ENCODE results near the gene PHRF1. TPM values are rescaled to one million over a fixed set of nuclear protein-coding genes. Genes with fewer than 3 reads are reported as not detected.
A peak's percentile ranks its signal among the peaks of the same experiment; 100 is the strongest.

Gene PHRF1
- total RNA-seq, 2 experiments from 2014 or later = 55.4 to 58.9 TPM

DNA sequence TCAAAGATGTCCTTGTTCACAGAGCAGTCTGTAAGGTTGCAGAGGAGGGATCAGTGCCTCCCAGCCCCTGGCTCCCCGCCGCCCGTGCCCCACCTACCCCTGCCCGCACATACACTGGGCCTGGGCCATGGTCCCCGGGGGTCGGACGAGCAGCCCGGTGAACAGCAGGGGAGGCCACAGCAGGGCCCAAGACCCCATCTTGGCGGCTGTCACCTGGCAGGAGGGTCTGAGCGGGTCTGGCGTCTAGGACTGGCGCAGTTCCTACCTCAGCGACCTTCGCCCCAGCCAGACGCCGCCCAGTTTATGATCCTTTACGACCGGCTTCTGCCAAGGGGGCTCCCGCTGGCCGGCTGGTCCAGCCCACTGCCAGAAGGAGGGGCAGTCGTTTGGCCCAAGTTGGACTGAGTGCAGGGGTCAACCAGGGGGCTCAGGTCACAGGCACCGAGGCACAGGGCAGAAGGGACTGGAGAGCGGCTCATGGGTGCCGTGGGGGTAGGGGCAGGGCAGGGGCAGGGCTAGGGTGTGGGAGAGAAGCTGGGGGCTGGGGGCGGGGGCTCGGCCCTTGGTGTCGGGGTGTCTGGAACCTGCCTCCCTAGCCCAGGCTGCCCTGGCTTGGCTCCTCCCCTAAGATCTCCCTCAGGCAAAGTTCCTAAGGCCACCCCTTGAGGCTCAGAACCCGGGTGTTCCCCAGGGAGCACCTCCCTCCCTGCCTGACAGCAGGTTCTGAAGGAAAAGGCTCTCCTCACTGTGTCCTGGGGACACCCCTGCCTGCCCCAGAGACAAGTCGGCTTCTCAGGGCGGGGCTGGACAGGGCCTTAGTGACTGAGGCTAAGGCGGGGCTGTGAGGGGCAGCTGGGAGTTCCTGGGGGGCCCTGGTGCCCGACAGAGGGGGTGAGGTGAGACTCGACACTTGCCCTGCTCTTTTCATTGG, 48.7 kb downstream of the PHRF1 start, which contains the start of gene CDHR5:
Gene CDHR5 (minus strand): TSS at position 251 of the 931 bp plus-strand sequence. CDS start 53 bp downstream, at position 198.
- no peak within 1 kb of the TSS for H3K27ac Mint-ChIP-seq
- H3K36me3 Mint-ChIP-seq = peaks cover 2% of the 10 kb centered on the region
- DNase-seq (peak; percentile 36), ATAC-seq (ENCODE audit: low read depth) (no peak)
- POLR2A ChIA-PET = interaction anchor here (1.0 kb wide), 1 partner anchor 9 kb away, joined by 4 read pairs; the partner anchor contains the start of gene IRF7
- no peak within 1 kb of the TSS for H3K4me3 Mint-ChIP-seq
- H3K27me3 Mint-ChIP-seq = peaks cover 12% of the 10 kb centered on the region
- no peaks in the 10 kb centered on the region for H3K9me3 Mint-ChIP-seq
- peaks cover 15% of the 10 kb centered on the region for H3K4me1 Mint-ChIP-seq

DNA sequence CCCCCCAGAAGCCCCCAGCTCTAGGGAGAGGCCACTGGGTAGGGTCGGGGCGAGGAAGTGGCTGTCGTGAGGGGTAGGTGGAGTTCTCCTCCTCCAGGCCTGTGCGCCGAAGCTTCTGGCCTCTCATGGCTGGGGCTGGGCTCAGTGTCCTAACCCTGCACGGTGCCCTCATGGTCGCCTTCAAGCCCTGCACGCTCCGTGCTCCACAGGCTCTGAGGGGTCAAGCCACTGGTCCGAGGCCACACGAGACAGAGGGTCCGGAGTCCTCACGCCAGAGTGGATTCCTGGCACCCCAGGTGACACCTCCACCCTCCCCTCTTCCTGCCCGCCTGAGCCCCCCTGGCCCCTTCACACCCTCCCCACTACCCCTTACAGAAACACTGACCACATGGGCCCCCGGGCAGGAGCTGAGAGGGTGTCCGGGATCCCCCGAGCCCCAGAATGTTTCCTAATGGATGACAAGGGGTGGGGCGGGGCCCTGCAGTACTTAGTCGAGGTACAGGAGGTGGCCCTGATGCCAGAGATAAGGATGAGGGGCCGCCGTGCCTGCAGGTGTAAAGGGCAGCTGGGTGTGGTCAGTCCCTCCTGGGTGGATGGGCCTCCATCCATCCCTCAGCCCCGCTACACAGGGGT, 49.5 kb downstream of the PHRF1 start:
- ATAC-seq (ENCODE audit: low read depth) (no peak), DNase-seq (peak; percentile 31)
- H3K4me3 Mint-ChIP-seq = no peak overlapping the region
- peaks cover 12% of the 10 kb centered on the region for H3K27me3 Mint-ChIP-seq
- no peaks in the 10 kb centered on the region for H3K9me3 Mint-ChIP-seq
- peaks cover 2% of the 10 kb centered on the region for H3K36me3 Mint-ChIP-seq
- H3K27ac Mint-ChIP-seq = no peak overlapping the region
- POLR2A ChIA-PET = interaction anchor here (1.0 kb wide), 1 partner anchor 10 kb away, joined by 4 read pairs; the partner anchor contains the start of gene IRF7
- H3K4me1 Mint-ChIP-seq = peaks cover 15% of the 10 kb centered on the region

DNA sequence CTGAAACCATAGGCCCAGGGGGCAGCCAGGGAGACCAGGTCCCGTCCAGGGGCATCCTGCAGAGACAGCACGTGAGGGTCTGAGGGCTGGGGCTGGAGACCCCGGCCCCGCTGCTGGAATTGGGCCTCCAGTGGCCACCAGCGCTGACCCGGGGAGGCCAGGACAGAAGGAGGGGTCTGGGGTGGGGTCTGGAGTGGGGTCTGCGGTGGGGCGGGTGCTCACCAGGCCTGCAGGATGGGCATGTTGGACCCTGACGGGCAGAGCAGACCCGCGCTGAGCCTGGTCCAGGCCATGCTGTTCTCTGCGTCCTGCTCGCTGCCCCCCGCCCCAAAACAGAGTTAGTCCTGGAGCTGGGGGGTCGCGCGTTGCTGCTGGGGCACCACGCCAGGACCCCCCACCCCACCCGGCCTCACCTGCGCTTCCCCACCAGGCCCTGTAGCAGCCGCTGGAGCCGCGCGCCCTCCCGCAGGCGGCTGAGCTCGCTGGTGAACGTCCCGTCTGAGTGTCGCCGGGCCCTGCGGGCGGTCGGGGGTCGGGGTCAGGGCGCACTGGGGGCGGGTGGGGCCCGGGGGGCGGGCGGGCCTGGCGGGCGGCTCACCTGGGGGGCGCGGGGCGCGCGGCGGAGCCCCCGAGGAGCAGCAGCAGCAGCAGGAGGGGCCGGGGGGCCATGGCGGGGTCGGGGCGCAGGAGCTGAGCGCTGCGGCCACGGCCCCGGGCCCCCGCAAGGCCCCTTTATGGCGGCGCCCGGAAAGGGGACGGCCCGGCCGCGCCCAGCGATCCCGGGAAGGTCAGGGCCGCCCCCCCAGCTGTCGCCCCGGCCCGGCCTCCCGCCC, 50.4 kb downstream of the PHRF1 start, which contains the start of gene SCT:
Gene SCT (minus strand): TSS at position 707 of the 833 bp plus-strand sequence. CDS start 38 bp downstream, at position 669.
- Mint-ChIP-seq H3K27me3 (peaks cover 12% of the 10 kb centered on the region), H3K9me3 (no peaks in the 10 kb centered on the region), H3K36me3 (peaks cover 2% of the 10 kb centered on the region), H3K4me3 (peak within 1 kb of the TSS; percentile 35), H3K4me1 (peaks cover 15% of the 10 kb centered on the region), H3K27ac (no peak within 1 kb of the TSS)
- no peak for ATAC-seq (ENCODE audit: low read depth)
- DNase-seq = peak; percentile 38
- POLR2A ChIA-PET = interaction anchor here (0.8 to 1.0 kb wide), 2 partner anchors 11 to 100 kb away, joined by 3 to 4 read pairs; partner anchors contain the start of gene IRF7

DNA sequence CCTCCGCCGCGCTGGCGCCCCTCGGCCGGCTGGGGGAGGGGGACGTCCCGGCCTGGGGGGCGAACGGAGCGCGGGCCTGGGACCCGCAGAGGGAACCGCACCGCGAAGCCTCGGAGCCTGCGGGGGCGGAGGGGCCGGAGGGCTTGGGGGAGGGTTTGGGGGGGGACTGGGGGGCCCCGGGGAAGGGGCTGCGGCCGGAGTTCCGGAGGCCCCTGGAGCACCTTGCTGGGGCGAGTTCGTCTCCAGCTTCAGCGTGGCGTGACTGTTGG, 51.0 kb downstream of the PHRF1 start:
- ATAC-seq (ENCODE audit: low read depth) (no peak), DNase-seq (no peak)
- POLR2A ChIA-PET = interaction anchor here (0.8 kb wide), 1 partner anchor 99 kb away, joined by 3 read pairs; no protein-coding TSS in a partner anchor
- Mint-ChIP-seq H3K27me3 (peaks cover 12% of the 10 kb centered on the region), H3K4me1 (peaks cover 15% of the 10 kb centered on the region), H3K4me3 (no peak overlapping the region), H3K9me3 (no peaks in the 10 kb centered on the region), H3K27ac (no peak overlapping the region), H3K36me3 (peaks cover 2% of the 10 kb centered on the region)

DNA sequence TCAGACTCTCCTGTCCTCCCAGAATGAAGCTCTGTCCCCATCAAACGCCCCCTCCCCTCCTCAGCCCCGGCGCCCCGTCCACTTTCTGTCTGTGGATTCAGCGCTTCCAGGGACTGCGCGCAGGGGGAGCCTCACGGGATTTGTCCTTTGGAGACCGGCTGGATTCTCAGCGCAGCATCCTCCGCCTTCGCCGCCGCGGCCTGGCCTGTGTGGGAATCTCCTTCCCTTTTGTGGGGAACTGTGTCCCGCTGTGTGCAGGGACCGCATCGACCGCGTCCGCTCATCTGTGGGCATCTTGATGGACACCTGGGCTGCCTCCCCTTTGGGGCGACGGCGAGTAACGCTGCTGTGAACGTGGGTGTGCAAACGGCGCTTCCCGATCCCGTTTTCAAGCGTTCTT, 51.8 kb downstream of the PHRF1 start:
- POLR2A ChIA-PET = no interaction called here
- peaks cover 15% of the 10 kb centered on the region for H3K4me1 Mint-ChIP-seq
- DNase-seq = peak; percentile 35
- peaks cover 12% of the 10 kb centered on the region for H3K27me3 Mint-ChIP-seq
- H3K4me3 Mint-ChIP-seq = peak overlapping the region; percentile 57
- H3K36me3 Mint-ChIP-seq = peaks cover 2% of the 10 kb centered on the region
- H3K27ac Mint-ChIP-seq = no peak overlapping the region
- no peaks in the 10 kb centered on the region for H3K9me3 Mint-ChIP-seq
- ATAC-seq (ENCODE audit: low read depth) = no peak

DNA sequence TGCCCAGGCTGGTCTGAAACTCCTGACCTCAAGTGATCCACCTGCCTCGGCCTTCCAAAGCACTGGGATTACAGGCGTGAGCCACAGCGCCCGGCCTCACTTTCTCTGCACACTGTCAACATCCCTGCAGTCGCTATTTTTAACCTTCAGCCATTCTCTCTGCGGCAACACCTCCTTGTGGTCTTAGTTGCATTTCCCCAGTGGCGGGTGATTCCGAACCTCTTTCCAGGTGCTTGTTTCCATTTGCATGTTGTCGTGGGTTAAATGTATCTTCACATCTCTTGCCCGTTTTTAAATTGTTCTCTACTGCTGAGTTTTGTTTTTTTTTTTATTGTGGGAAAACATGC, 52.9 kb downstream of the PHRF1 start:
- Mint-ChIP-seq H3K27me3 (peaks cover 12% of the 10 kb centered on the region), H3K36me3 (peaks cover 2% of the 10 kb centered on the region), H3K27ac (peak overlapping the region; percentile 57), H3K4me3 (peak overlapping the region; percentile 57), H3K9me3 (no peaks in the 10 kb centered on the region), H3K4me1 (peaks cover 15% of the 10 kb centered on the region)
- peak; percentile 37 for DNase-seq
- POLR2A ChIA-PET = interaction anchor here (0.7 kb wide), 2 partner anchors 12 to 62 kb away, joined by 3 to 4 read pairs; no protein-coding TSS in a partner anchor
- ATAC-seq (ENCODE audit: low read depth) = peak; percentile 43

DNA sequence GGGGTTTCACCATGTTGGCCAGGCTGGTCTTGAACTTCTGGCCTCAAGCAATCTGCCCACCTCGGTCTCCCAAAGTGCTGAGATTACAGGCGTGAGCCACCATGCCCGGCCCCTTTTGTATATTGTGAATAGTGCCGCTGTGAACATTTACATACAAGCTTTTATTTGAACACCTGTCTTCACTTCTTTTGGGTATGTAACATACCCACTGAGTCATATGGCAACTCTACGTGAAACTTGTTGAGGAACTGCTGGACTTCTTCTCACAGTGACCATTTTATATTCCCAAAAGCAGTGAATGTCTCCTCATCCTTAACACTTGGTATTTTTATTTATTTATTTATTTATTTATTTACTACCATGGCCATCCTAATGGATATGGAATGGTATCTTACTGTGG, 54.6 kb downstream of the PHRF1 start:
- Mint-ChIP-seq H3K4me3 (no peak overlapping the region), H3K27ac (no peak overlapping the region), H3K9me3 (no peaks in the 10 kb centered on the region), H3K27me3 (peaks cover 14% of the 10 kb centered on the region), H3K36me3 (peaks cover 2% of the 10 kb centered on the region), H3K4me1 (peaks cover 15% of the 10 kb centered on the region)
- POLR2A ChIA-PET = no interaction called here
- DNase-seq (no peak), ATAC-seq (ENCODE audit: low read depth) (no peak)

DNA sequence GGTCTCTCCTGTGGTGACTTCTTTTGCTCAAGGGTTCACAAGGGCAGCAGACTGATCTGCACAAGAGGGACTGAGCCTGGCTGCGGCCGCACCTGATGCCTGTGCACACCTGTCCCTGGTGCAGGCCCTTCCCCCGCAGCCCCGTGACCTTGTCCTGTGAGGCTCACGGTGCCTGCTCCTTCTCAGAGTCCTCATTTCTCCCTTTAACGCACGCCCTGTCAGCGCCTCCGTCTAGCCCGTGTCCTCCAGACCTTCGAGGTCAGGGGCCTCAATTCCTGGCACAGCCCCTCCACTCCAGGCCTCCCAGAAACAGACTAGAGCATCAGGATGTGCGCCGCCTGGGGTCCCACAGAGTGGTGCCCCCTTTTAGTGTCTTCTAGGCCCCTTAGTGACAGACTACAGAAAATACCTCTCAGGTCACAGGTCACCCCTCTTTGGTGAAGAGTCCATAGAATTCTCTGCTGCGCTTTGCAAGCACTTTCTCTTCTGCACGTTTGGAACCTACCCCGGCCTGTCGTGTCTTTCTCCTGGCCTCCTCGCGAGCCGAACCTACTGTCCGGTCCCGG, 59.8 kb downstream of the PHRF1 start:
- ATAC-seq (ENCODE audit: low read depth) (no peak), DNase-seq (peak; percentile 27)
- Mint-ChIP-seq H3K9me3 (no peaks in the 10 kb centered on the region), H3K4me1 (peaks cover 8% of the 10 kb centered on the region), H3K36me3 (peaks cover 4% of the 10 kb centered on the region), H3K27ac (no peak overlapping the region), H3K4me3 (no peak overlapping the region), H3K27me3 (peaks cover 29% of the 10 kb centered on the region)
- POLR2A ChIA-PET = no interaction called here

DNA sequence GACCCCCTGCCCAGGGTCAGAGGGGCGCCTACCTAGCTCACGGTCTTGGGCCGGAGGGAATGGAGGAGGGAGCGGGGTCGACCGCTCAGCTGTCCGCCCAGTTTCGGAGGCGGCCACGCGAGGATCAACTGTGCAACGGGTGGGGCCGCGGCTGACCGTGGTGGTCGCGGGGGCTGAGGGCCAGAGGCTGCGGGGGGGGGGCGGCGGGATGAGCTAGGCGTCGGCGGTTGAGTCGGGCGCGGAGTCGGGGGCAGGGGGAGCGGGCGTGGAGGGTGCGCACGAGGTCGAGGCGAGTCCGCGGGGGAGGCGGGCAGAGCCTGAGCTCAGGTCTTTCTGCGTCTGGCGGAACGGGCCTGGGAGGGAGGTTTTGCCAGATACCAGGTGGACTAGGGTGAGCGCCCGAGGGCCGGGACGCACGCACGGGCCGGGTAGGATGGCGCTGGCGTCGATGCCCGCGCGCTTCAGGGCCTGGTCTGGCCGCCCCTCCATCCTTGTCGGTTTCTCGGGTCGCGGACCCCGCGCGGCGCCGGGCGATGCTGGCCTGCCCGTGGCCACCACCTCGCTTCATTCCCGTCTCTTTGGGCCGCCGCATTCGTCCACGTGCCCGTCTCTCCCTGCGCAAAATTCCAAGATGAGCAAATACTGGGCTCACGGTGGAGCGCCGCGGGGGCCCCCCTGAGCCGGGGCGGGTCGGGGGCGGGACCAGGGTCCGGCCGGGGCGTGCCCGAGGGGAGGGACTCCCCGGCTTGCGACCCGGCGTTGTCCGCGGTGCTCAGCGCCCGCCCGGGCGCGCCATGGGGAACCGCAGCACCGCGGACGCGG, 60.5 kb downstream of the PHRF1 start, which contains the start of gene DRD4:
Gene DRD4 (plus strand): TSS at position 759 of the 822 bp plus-strand sequence. CDS start 36 bp downstream, at position 795.
- POLR2A ChIA-PET = no interaction called here
- peak within 1 kb of the TSS; percentile 56 for H3K4me3 Mint-ChIP-seq
- peaks cover 4% of the 10 kb centered on the region for H3K36me3 Mint-ChIP-seq

DNA sequence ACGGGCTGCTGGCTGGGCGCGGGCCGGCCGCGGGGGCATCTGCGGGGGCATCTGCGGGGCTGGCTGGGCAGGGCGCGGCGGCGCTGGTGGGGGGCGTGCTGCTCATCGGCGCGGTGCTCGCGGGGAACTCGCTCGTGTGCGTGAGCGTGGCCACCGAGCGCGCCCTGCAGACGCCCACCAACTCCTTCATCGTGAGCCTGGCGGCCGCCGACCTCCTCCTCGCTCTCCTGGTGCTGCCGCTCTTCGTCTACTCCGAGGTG, 61.0 kb downstream of the PHRF1 start:
- H3K36me3 Mint-ChIP-seq = peaks cover 4% of the 10 kb centered on the region
- H3K27me3 Mint-ChIP-seq = peaks cover 29% of the 10 kb centered on the region
- peak overlapping the region; percentile 56 for H3K4me3 Mint-ChIP-seq
- DNase-seq = no peak
- H3K27ac Mint-ChIP-seq = no peak overlapping the region
- POLR2A ChIA-PET = interaction anchor here (1.2 kb wide), 1 partner anchor 21 kb away, joined by 4 read pairs; the partner anchor contains the start of gene IRF7
- no peaks in the 10 kb centered on the region for H3K9me3 Mint-ChIP-seq
- peaks cover 8% of the 10 kb centered on the region for H3K4me1 Mint-ChIP-seq
- ATAC-seq (ENCODE audit: low read depth) = peak; percentile 24

More for the DNA sequence above, 60.5 kb downstream of the PHRF1 start, which contains the start of gene DRD4:
- DNase-seq (peak; percentile 24), ATAC-seq (ENCODE audit: low read depth) (no peak)
- peaks cover 29% of the 10 kb centered on the region for H3K27me3 Mint-ChIP-seq
- no peaks in the 10 kb centered on the region for H3K9me3 Mint-ChIP-seq
- H3K4me1 Mint-ChIP-seq = peaks cover 8% of the 10 kb centered on the region
- no peak within 1 kb of the TSS for H3K27ac Mint-ChIP-seq

DNA sequence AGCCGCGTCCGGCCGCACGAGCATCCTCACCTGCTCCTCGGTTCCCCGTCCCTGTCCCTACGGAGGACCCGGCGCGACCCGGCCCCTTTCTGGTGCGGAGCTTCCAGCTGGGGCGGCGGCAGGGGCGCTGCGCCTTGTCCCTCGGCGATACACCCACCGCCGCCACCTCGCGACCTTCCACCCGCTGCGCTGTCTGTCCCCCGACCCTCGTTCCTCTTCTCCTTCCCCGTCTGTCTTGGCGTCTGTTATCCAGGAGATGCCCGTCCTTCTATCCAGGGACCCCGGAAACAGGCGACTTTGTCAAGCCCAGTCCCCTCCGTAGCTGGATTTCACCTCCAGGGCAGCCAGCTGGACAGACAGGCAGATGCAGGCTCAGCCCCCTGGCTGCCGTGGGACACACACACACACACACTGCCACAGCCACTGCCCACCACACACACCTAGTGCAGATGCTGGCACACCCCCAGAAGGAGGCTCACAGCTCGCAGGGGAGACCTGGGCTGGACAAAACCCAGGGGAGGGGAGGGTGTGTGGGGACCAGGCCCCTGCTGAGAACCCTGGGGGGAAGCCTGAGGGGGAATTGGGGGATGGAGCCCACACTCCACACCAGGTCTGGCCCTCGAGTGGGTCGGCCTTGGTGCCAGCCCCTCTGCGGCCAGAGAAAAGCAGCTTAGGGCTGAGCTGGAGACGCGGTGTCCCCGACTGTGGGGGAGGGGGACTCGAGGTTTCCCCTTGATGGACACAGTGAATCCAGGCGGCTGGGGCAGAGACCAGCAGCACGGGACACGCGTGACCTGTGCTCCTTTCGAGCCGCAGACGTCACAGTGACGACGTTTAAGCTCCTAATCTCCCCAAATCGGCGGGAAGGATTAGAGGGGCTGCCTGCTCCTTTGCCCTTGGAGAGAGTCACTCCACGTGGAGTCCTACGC, 61.6 kb downstream of the PHRF1 start:
- POLR2A ChIA-PET = interaction anchor here (0.6 to 1.2 kb wide), 3 partner anchors 22 to 128 kb away, joined by 3 to 4 read pairs (median 3); partner anchors contain the start of gene IRF7
- Mint-ChIP-seq H3K36me3 (peaks cover 4% of the 10 kb centered on the region), H3K27ac (no peak overlapping the region), H3K4me3 (peak overlapping the region; percentile 56), H3K27me3 (peaks cover 29% of the 10 kb centered on the region), H3K4me1 (peaks cover 9% of the 10 kb centered on the region), H3K9me3 (no peaks in the 10 kb centered on the region)
- ATAC-seq (ENCODE audit: low read depth) (no peak), DNase-seq (no peak)
